MM.1S (cell line): ENCODE data around the gene LIPA.

ENCODE experiments used
- DNase-seq: peaks from one replicate; pipeline ENCODE4 v3.0.0-alpha.2; 2015
- H2AFZ ChIP-seq: fragments of 300-600 bp; sonication (generic); 2 replicates; pipeline ENCODE4 v1.6.0; 2016; ENCODE audit warnings: antibody characterized with exemption, low read length
- H3F3A ChIP-seq: fragments of 300-600 bp; sonication (generic); 2 replicates; pipeline ENCODE4 v1.6.1; 2016; ENCODE audit warnings: mild to moderate bottlenecking, antibody characterized with exemption, low read length, moderate library complexity, mixed read lengths; ENCODE audit not compliant: insufficient read depth
- H3K27ac ChIP-seq: fragments of 300-600 bp; sonication (generic); 2 replicates; pipeline ENCODE4 v1.5.1; 2016; ENCODE audit warnings: mild to moderate bottlenecking, low read length
- H3K27me3 ChIP-seq: fragments of 300-600 bp; sonication (generic); replicated peaks from 2 replicates; pipeline ENCODE4 v1.6.0; 2016; ENCODE audit warnings: low read length; ENCODE audit not compliant: insufficient read depth
- H3K36me3 ChIP-seq: fragments of 300-600 bp; sonication (generic); replicated peaks from 2 replicates; pipeline ENCODE4 v1.6.1; 2016; ENCODE audit warnings: mild to moderate bottlenecking, low read length, mixed read lengths; ENCODE audit not compliant: insufficient read depth
- H3K4me1 ChIP-seq: fragments of 300-600 bp; sonication (generic); 2 replicates; pipeline ENCODE4 v1.6.1; 2016; ENCODE audit warnings: low read length, mixed read lengths
- H3K4me2 ChIP-seq: fragments of 300-600 bp; sonication (generic); 2 replicates; pipeline ENCODE4 v1.6.0; 2016; ENCODE audit warnings: low read depth, low read length
- H3K4me3 ChIP-seq: fragments of 300-600 bp; sonication (generic); 2 replicates; pipeline ENCODE4 v1.5.1; 2016; ENCODE audit warnings: low read length, mixed read lengths
- H3K79me2 ChIP-seq: fragments of 300-600 bp; sonication (generic); 2 replicates; pipeline ENCODE4 v1.6.1; 2016; ENCODE audit warnings: mixed run types, low read length, mixed read lengths
- H3K9ac ChIP-seq: fragments of 300-600 bp; sonication (generic); 2 replicates; pipeline ENCODE4 v1.6.1; 2016; ENCODE audit warnings: low read length, mixed read lengths
- H3K9me2 ChIP-seq: fragments of 300-600 bp; sonication (generic); replicated peaks from 2 replicates; pipeline ENCODE4 v1.6.1; 2016; ENCODE audit warnings: mild to moderate bottlenecking, low read length, mixed read lengths; ENCODE audit not compliant: insufficient read depth
- H3K9me3 ChIP-seq: fragments of 300-600 bp; sonication (generic); replicated peaks from 2 replicates; pipeline ENCODE4 v1.6.1; 2016; ENCODE audit warnings: mild to moderate bottlenecking, low read length, mixed read lengths; ENCODE audit not compliant: insufficient read depth
- H4K20me1 ChIP-seq: fragments of 300-600 bp; sonication (generic); 2 replicates; pipeline ENCODE4 v1.6.1; 2016; ENCODE audit warnings: mild to moderate bottlenecking, low read length, moderate library complexity, mixed read lengths; ENCODE audit not compliant: insufficient read depth
- CTCF ChIP-seq: fragments of 300-600 bp; sonication (generic); IDR thresholded peaks from 2 replicates; pipeline ENCODE4 v1.5.1; 2016; ENCODE audit warnings: antibody characterized with exemption, low read length, mixed read lengths
- EZH2 ChIP-seq: fragments of 300-600 bp; sonication (generic); optimal IDR thresholded peaks from 2 replicates; pipeline ENCODE3; 2017; ENCODE audit warnings: low read depth, mild to moderate bottlenecking, antibody characterized with exemption, low read length, mixed read lengths
- EZH2phosphoT487 ChIP-seq: fragments of 300-600 bp; sonication (generic); IDR thresholded peaks from 2 replicates; pipeline ENCODE4 v1.6.1; 2018; ENCODE audit warnings: antibody characterized with exemption, low read length

Gene LIPA

GRCh38 chr10:89216056-89216455, 35.5 kb downstream of the LIPA start:
- TF ChIP-seq CTCF (no peak), EZH2 (no peak), EZH2phosphoT487 (no peak)
- Histone ChIP-seq H2AFZ (no peak overlapping the region), H3K36me3 (no peaks in the 10 kb centered on the region), H3K4me2 (no peak overlapping the region), H3K4me3 (no peak overlapping the region), H3K9me3 (no peaks in the 10 kb centered on the region), H4K20me1 (no peaks in the 10 kb centered on the region), H3K79me2 (no peaks in the 10 kb centered on the region), H3K4me1 (peaks cover 5% of the 10 kb centered on the region; the same call in 1 of the 2 replicates), H3K9ac (no peak overlapping the region), H3F3A (0 out of 2 replicates have a peak, but pooled peaks cover 4% of the 10 kb centered on the region), H3K9me2 (no peaks in the 10 kb centered on the region), H3K27ac (no peak overlapping the region), H3K27me3 (no peaks in the 10 kb centered on the region)
- DNase-seq = no peak

GRCh38 chr10:89215511-89215910, 36.1 kb downstream of the LIPA start:
- Histone ChIP-seq H3K9me3 (no peaks in the 10 kb centered on the region), H3K36me3 (no peaks in the 10 kb centered on the region), H3K4me3 (no peak overlapping the region), H4K20me1 (no peaks in the 10 kb centered on the region), H3K4me1 (peaks cover 5% of the 10 kb centered on the region; the same call in 1 of the 2 replicates), H3K27ac (no peak overlapping the region), H3K27me3 (no peaks in the 10 kb centered on the region), H3K9ac (no peak overlapping the region), H3K9me2 (no peaks in the 10 kb centered on the region), H3K79me2 (no peaks in the 10 kb centered on the region), H2AFZ (no peak overlapping the region), H3F3A (0 out of 2 replicates have a peak, but pooled peaks cover 4% of the 10 kb centered on the region), H3K4me2 (no peak overlapping the region)
- DNase-seq = no peak
- TF ChIP-seq CTCF (no peak), EZH2phosphoT487 (no peak), EZH2 (no peak)

- no peak overlapping the region for H3K4me3 ChIP-seq
- TF ChIP-seq EZH2 = no peak
- TF ChIP-seq EZH2phosphoT487 = no peak
- TF ChIP-seq CTCF = no peak
Observed at GRCh38 chr10:89214566-89215165, 36.9 kb downstream of the LIPA start.

More at GRCh38 chr10:89214566-89215165, 36.9 kb downstream of the LIPA start:
- Histone ChIP-seq H3K9me3 (no peaks in the 10 kb centered on the region), H3K9me2 (no peaks in the 10 kb centered on the region), H3F3A (0 out of 2 replicates have a peak, but pooled peaks cover 4% of the 10 kb centered on the region), H3K9ac (no peak overlapping the region), H3K36me3 (no peaks in the 10 kb centered on the region), H3K27me3 (no peaks in the 10 kb centered on the region), H2AFZ (no peak overlapping the region), H3K79me2 (no peaks in the 10 kb centered on the region), H4K20me1 (no peaks in the 10 kb centered on the region), H3K4me2 (no peak overlapping the region), H3K4me1 (peaks cover 5% of the 10 kb centered on the region; the same call in 1 of the 2 replicates), H3K27ac (no peak overlapping the region)
- no peak for DNase-seq
